Gastrocnemius medialis (tissue), 4 donors: Measurements from ENCODE around the gene MUL1.

ENCODE experiments used
- POLR2A ChIP-seq, 2 donors: fragments of 450-650 bp; IDR thresholded peaks; one replicate each; pipeline ENCODE4 v1.6.1; 2017; ENCODE audit warnings: antibody characterized with exemption in 2 of 2, mild to moderate bottlenecking in 2 of 2, moderate library complexity in 2 of 2
- TF ChIP-seq, protein P1 (sequence below), 5 experiments: fragments of 450-650 bp in 3 of 5; fragments of 200-600 bp in 2 of 5; sonication (generic) in 2 of 5; IDR thresholded peaks in 4 of 5; conservative IDR thresholded peaks in 1 of 5; 1 replicate in 4 of 5; 2 replicates in 1 of 5; pipeline ENCODE4 v1.5.1; 2016 to 2019; ENCODE audit warnings: antibody characterized with exemption in 5 of 5, mild to moderate bottlenecking in 3 of 5, moderate library complexity in 3 of 5

DNA sequence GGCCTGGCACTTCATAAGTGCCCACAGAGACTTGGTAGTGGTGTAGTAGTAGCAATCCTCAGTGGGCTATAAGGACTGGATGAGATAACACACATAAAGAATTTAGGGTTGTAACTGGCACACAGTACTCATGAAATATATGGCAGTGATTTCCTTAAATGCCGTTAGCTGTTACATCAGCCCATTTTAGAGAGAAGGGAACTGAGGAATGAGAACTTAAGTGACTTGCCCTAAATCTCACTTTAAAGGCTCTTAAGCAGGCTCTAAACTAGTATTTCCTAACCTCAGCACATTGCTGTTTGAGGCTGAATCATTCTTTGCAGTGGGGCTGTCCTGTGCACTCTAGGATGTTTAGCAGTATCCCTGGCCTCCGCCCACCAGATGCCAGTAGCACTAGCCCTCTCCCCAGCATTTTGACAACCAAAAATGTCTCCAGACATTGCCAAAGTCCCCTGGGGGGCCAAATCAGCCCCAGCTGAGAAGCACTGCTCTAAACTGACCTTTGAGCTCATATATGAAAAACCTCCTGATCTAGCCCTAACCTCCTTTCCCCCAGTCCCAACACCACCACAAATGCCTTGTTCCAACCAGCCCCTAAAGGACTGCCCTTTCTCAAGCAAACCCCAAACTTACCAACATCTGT, 33.5 kb downstream of the MUL1 start:
- TF ChIP-seq, protein P1, sequence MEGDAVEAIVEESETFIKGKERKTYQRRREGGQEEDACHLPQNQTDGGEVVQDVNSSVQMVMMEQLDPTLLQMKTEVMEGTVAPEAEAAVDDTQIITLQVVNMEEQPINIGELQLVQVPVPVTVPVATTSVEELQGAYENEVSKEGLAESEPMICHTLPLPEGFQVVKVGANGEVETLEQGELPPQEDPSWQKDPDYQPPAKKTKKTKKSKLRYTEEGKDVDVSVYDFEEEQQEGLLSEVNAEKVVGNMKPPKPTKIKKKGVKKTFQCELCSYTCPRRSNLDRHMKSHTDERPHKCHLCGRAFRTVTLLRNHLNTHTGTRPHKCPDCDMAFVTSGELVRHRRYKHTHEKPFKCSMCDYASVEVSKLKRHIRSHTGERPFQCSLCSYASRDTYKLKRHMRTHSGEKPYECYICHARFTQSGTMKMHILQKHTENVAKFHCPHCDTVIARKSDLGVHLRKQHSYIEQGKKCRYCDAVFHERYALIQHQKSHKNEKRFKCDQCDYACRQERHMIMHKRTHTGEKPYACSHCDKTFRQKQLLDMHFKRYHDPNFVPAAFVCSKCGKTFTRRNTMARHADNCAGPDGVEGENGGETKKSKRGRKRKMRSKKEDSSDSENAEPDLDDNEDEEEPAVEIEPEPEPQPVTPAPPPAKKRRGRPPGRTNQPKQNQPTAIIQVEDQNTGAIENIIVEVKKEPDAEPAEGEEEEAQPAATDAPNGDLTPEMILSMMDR (IDR thresholded peaks at IDR 0.05 in 4 of 5, conservative IDR thresholded peaks at IDR 0.05 in 1 of 5): no peak
- TF ChIP-seq POLR2A (IDR thresholded peaks at IDR 0.05): no peak
